ENCODE results near the gene NFIC.

GRCh38 chr19:3463714-3464586 is 97.6 kb downstream of the NFIC start:
- no peak for TF ChIP-seq CTCF (IDR thresholded peaks at IDR 0.05; ENCODE audit: insufficient read depth, low read depth, low read length)
- TF ChIP-seq EZH2 (IDR thresholded peaks at IDR 0.05; ENCODE audit: insufficient read depth, low read length), result no peak

All from astrocyte (in vitro differentiated cells and primary cell).